ENCODE measurements around the gene SCGB3A1. TPM values are rescaled to one million over a fixed set of nuclear protein-coding genes. Genes with fewer than 3 reads are reported as not detected.

SCGB3A1 gene
- total RNA-seq, 2 experiments from 2014 or later, result not detected

- no peak overlapping the region for H3K27ac Mint-ChIP-seq
- intact Hi-C loops (cut with micrococcal nuclease), result no loop called here
- ChIA-PET CTCF (no interaction called here), POLR2A (interaction anchor here (0.6 kb wide), 1 partner anchor 21 kb away, joined by 3 read pairs; no protein-coding TSS in a partner anchor)
- H3K36me3 Mint-ChIP-seq (ENCODE audit: low read depth), result peaks cover 41% of the 10 kb centered on the region
- no peaks in the 10 kb centered on the region for H3K9me3 Mint-ChIP-seq
- H3K4me1 Mint-ChIP-seq (ENCODE audit: low read depth), result peaks cover 25% of the 10 kb centered on the region
- no peak for DNase-seq
- no peaks in the 10 kb centered on the region for H3K27me3 Mint-ChIP-seq
- no peak for ATAC-seq
- TF ChIP-seq, protein P1, sequence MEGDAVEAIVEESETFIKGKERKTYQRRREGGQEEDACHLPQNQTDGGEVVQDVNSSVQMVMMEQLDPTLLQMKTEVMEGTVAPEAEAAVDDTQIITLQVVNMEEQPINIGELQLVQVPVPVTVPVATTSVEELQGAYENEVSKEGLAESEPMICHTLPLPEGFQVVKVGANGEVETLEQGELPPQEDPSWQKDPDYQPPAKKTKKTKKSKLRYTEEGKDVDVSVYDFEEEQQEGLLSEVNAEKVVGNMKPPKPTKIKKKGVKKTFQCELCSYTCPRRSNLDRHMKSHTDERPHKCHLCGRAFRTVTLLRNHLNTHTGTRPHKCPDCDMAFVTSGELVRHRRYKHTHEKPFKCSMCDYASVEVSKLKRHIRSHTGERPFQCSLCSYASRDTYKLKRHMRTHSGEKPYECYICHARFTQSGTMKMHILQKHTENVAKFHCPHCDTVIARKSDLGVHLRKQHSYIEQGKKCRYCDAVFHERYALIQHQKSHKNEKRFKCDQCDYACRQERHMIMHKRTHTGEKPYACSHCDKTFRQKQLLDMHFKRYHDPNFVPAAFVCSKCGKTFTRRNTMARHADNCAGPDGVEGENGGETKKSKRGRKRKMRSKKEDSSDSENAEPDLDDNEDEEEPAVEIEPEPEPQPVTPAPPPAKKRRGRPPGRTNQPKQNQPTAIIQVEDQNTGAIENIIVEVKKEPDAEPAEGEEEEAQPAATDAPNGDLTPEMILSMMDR (IDR thresholded peaks at IDR 0.05), result no peak
- no peak overlapping the region for H3K4me3 Mint-ChIP-seq
These were observed 49.6 kb downstream of the SCGB3A1 start for GRCh38 chr5:180541710-180542109.

Other genes with a start within 250 kb of the SCGB3A1 start
- gene GFPT2, start 238.2 kb downstream of the SCGB3A1 start, total RNA-seq, result not detected
- gene CNOT6, start 97.1 kb downstream of the SCGB3A1 start, total RNA-seq, result 10 to 100 TPM; 28.4 to 30.4 TPM
- 1 to 10 TPM; 3.3 to 4.4 TPM for gene FLT4, start 58.1 kb upstream of the SCGB3A1 start, total RNA-seq
- gene OR2Y1, start 148.6 kb upstream of the SCGB3A1 start, total RNA-seq, result not detected
- 100 to 1,000 TPM; 161 to 171 TPM for gene MGAT1, start 211.3 kb upstream of the SCGB3A1 start, total RNA-seq